Mesenchymal stem cell (in vitro differentiated cells and primary cell): Measurements from ENCODE around the gene TSEN54.

Source experiments
- DNase-seq: peaks from one replicate; pipeline ENCODE4 v3.0.0-alpha.2; 2013
- H2AFZ ChIP-seq: one replicate; pipeline ENCODE4 v1.6.1; 2013; ENCODE audit warnings: low read depth, mild to moderate bottlenecking, control low read depth, inconsistent platforms, low read length, moderate library complexity
- H2AK5ac ChIP-seq: 2 replicates; pipeline ENCODE4 v1.6.1; 2013; ENCODE audit warnings: low read length, moderate library complexity, mild to moderate bottlenecking, inconsistent platforms; ENCODE audit not compliant: severe bottlenecking
- H2BK120ac ChIP-seq: one replicate; pipeline ENCODE4 v1.6.1; 2013; ENCODE audit warnings: low read depth, mild to moderate bottlenecking, inconsistent platforms, low read length, moderate library complexity
- H2BK12ac ChIP-seq, 2 experiments: one replicate each; pipeline ENCODE4 v1.6.1; 2013; ENCODE audit warnings: inconsistent platforms in 2 of 2, low read length in 2 of 2, mild to moderate bottlenecking in 2 of 2, moderate library complexity in 2 of 2, control low read depth in 1 of 2
- H2BK15ac ChIP-seq: one replicate; pipeline ENCODE4 v1.6.1; 2013; ENCODE audit warnings: mild to moderate bottlenecking, low read depth, inconsistent platforms; ENCODE audit not compliant: poor library complexity, severe bottlenecking
- H2BK5ac ChIP-seq: 2 replicates; pipeline ENCODE4 v1.6.1; 2013; ENCODE audit warnings: low read depth, mild to moderate bottlenecking, low read length, control low read depth, inconsistent platforms; ENCODE audit not compliant: poor library complexity, severe bottlenecking
- H3K14ac ChIP-seq, 2 experiments: one replicate each; pipeline ENCODE4 v1.6.1; 2013; ENCODE audit warnings: inconsistent platforms in 2 of 2, low read length in 2 of 2, control low read depth in 1 of 2, mild to moderate bottlenecking in 1 of 2, moderate library complexity in 1 of 2
- H3K18ac ChIP-seq, 2 experiments: one replicate each; pipeline ENCODE4 v1.6.1; 2013; ENCODE audit warnings: inconsistent platforms in 2 of 2, low read length in 2 of 2, control low read depth in 1 of 2, low read depth in 1 of 2, mild to moderate bottlenecking in 1 of 2
- H3K23ac ChIP-seq, 2 experiments: one replicate each; pipeline ENCODE4 v1.6.1; 2013; ENCODE audit warnings: inconsistent platforms in 2 of 2, low read length in 2 of 2, mild to moderate bottlenecking in 2 of 2, moderate library complexity in 2 of 2, control low read depth in 1 of 2
- H3K27ac ChIP-seq: 2 replicates; pipeline ENCODE4 v1.5.1; 2013; ENCODE audit warnings: mild to moderate bottlenecking, moderate library complexity, low read length, control low read depth, inconsistent platforms; ENCODE audit not compliant: poor library complexity, severe bottlenecking
- H3K27me3 ChIP-seq, 2 experiments: 2 replicates each; pipeline versions ENCODE4 v1.6.1 to v1.7.0; 2013; ENCODE audit warnings: low read length in 2 of 2, mild to moderate bottlenecking in 2 of 2, moderate library complexity in 2 of 2, control low read depth in 1 of 2, inconsistent platforms in 1 of 2; ENCODE audit not compliant: control insufficient read depth in 1 of 2, insufficient read depth in 1 of 2
- H3K36me3 ChIP-seq, 2 experiments: 2 replicates each; pipeline versions ENCODE4 v1.6.1 to v1.7.0; 2013; ENCODE audit warnings: low read length in 2 of 2, control low read depth in 1 of 2, inconsistent platforms in 1 of 2, low read depth in 1 of 2, mild to moderate bottlenecking in 1 of 2; ENCODE audit not compliant: insufficient read depth in 2 of 2, control insufficient read depth in 1 of 2
- H3K4ac ChIP-seq, 2 experiments: one replicate each; pipeline ENCODE4 v1.6.1; 2013; ENCODE audit warnings: inconsistent platforms in 2 of 2, low read length in 2 of 2, mild to moderate bottlenecking in 2 of 2, moderate library complexity in 2 of 2, control low read depth in 1 of 2, low read depth in 1 of 2
- H3K4me1 ChIP-seq: 2 replicates; pipeline ENCODE4 v1.6.1; 2013; ENCODE audit warnings: low read depth, low read length, control low read depth; ENCODE audit not compliant: control insufficient read depth, insufficient read depth
- H3K4me2 ChIP-seq: 2 replicates; pipeline ENCODE4 v1.6.1; 2013; ENCODE audit warnings: low read length, mild to moderate bottlenecking, inconsistent platforms; ENCODE audit not compliant: poor library complexity, severe bottlenecking
- H3K4me3 ChIP-seq, 2 experiments: 2 replicates each; pipeline versions ENCODE4 v1.5.1 to v1.7.0; 2013; ENCODE audit warnings: low read length in 2 of 2, mild to moderate bottlenecking in 2 of 2, control low read depth in 1 of 2, low read depth in 1 of 2; ENCODE audit not compliant: insufficient read depth in 1 of 2
- H3K79me1 ChIP-seq: replicated peaks from 2 replicates; pipeline ENCODE4 v1.6.1; 2013; ENCODE audit warnings: mild to moderate bottlenecking, control low read depth, low read length, inconsistent platforms; ENCODE audit not compliant: poor library complexity, severe bottlenecking
- H3K9ac ChIP-seq: 2 replicates; pipeline ENCODE4 v1.7.0; 2013; ENCODE audit warnings: mild to moderate bottlenecking, low read length, moderate library complexity
- H3K9me3 ChIP-seq: 2 replicates; pipeline ENCODE4 v1.7.0; 2013; ENCODE audit warnings: mild to moderate bottlenecking, low read length; ENCODE audit not compliant: control insufficient read depth
- H4K8ac ChIP-seq: one replicate; pipeline ENCODE4 v1.6.1; 2013; ENCODE audit warnings: inconsistent platforms, mild to moderate bottlenecking, low read length, moderate library complexity
- H4K91ac ChIP-seq: one replicate; pipeline ENCODE4 v1.6.1; 2013; ENCODE audit warnings: mild to moderate bottlenecking, low read length, inconsistent platforms
- WGBS: methylation state at CpG from one replicate; pipeline ENCODE4 v1.1.7; 2013; ENCODE audit warnings: mixed read lengths; 5-methylcytosine and 5-hydroxymethylcytosine counted together

Gene TSEN54

DNA sequence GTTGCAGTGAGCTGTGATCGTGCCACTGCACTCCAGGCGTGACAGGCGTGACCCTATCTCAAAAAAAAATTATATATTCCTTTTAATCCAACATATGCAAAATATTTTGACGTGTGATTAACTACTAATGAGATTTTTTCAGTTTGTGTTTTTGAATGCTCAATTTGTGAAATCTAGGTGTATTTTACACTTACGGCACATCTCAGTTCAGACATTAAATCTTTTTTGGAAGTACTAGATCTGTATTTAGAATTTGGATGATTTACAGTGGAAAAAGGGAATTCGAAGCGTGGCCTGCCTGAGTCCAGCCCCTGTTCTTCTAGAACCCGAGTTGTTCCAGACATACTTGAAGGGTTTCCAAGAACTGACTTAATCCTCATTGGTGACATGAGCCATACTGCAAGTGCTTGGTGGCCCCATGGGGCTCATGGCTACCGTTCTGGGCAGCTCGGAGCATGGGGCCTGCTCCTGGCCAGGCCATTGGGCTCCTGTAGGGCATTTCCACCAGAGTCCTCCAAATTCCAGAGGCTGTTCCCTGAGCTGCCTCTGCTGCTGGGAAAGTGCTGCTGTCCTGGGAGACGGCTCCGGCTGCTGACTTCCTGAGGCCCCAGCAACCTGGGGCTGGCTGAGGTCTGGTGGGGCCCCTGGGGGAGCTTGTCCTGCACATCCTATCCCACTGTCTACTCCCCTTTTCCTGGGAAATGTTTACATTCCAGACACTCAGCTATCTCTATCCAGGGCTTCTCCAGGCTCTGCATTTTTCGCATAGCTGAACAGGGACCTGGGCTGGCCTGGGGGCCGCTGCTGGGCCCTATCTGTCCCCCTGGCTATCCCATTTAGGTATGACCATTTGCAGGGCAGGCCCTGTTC is 36.3 kb downstream of the TSEN54 start:
- peak; percentile 67 for DNase-seq
- Histone ChIP-seq H4K8ac (peak overlapping the region; percentile 87), H2BK120ac (peak overlapping the region; percentile 90), H3K14ac (no peak overlapping the region), H3K18ac (peak overlapping the region; percentile 69 to 73), H3K4me3 (no peak overlapping the region), H3K9ac (no peak overlapping the region), H2AFZ (no peak overlapping the region), H2BK5ac (no peak overlapping the region), H2BK12ac (peak overlapping the region; percentile 88 to 98), H2BK15ac (peak overlapping the region; percentile 30), H3K79me1 (no peaks in the 10 kb centered on the region), H3K4ac (peak overlapping the region; percentile 52 to 64), H3K9me3 (no peaks in the 10 kb centered on the region), H4K91ac (peak overlapping the region; percentile 94), H2AK5ac (peak overlapping the region; percentile 80), H3K27me3 (peaks cover 0 to 27% of the 10 kb centered on the region in 2 experiments), H3K4me2 (peak overlapping the region; percentile 19), H3K36me3 (no peaks in the 10 kb centered on the region), H3K4me1 (peaks cover 41% of the 10 kb centered on the region), H3K23ac (no peak overlapping the region), H3K27ac (peak overlapping the region; percentile 74)
- 10% methylated on average over 9 of the region's 14 CpGs for WGBS

DNA sequence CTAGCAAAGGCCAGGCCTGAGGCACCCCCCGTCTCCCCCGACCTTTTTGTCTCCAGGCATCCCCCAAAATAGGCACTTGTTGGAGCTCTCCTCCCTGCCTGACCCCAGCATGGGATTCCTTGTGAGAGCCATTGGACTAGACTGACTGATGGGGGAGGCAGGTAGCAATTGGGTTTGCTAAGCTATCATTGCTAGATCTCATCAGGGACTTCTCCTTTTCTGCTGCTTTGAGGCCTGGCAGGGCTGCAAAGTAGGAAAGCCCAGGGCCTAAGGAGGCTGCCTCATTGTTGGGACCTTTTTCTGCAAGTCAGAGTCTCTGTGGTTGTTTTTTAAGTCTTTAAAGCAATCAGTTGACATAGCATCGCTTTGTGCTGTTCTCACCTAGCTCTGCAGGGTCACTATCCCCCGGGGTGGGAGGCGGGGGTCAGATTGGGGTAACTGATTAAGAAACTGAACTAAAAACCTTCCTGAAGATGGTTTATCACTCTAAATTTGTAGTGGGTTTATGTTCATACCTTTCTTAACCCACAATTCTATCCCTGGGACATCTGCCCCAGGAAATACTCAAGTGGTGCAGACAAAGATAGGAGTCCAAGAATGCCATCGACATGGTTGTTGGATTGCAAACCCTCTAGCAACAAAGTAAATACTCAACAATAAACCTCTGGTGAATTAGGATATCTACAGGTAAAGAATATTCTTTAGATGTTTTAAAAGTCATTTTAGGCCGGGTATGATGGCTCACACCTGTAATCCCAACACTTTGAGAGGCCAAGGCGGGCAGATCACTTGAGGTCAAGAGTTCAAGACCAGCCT is 37.2 kb downstream of the TSEN54 start:
- WGBS, result 63% methylated on average over 5 of the region's 8 CpGs
- peak overlapping the region; percentile 87 for H4K8ac ChIP-seq

GRCh38 chr17:75555679-75556153 is 39.4 kb downstream of the TSEN54 start:
- H3K27ac ChIP-seq, result no peak overlapping the region
- H3K79me1 ChIP-seq, result no peaks in the 10 kb centered on the region
- no peak overlapping the region for H2AFZ ChIP-seq
- no peak overlapping the region for H3K9ac ChIP-seq
- H2BK120ac ChIP-seq, result no peak overlapping the region
- H4K8ac ChIP-seq, result no peak overlapping the region
- H2BK5ac ChIP-seq, result no peak overlapping the region
- peak overlapping the region; percentile 68 for H2BK15ac ChIP-seq
- DNase-seq, result no peak
- WGBS, result 93% methylated on average over 21 of the region's 21 CpGs
- no peaks in the 10 kb centered on the region for H3K9me3 ChIP-seq
- H3K36me3 ChIP-seq, result no peaks in the 10 kb centered on the region
- H3K4me1 ChIP-seq, result peaks cover 46% of the 10 kb centered on the region
- no peak overlapping the region for H3K4me2 ChIP-seq
- H2BK12ac ChIP-seq, result peak overlapping the region in 1 of 2 experiments; percentile 21
- peak overlapping the region; percentile 2 for H4K91ac ChIP-seq
- peaks cover 0 to 4% of the 10 kb centered on the region in 2 experiments for H3K27me3 ChIP-seq
- no peak overlapping the region for H3K23ac ChIP-seq
- H2AK5ac ChIP-seq, result peak overlapping the region; percentile 95
- H3K4ac ChIP-seq, result no peak overlapping the region
- no peak overlapping the region for H3K18ac ChIP-seq
- H3K4me3 ChIP-seq, result peak overlapping the region in 1 of 2 experiments; percentile 8
- peak overlapping the region in 1 of 2 experiments; percentile 74 for H3K14ac ChIP-seq

More for the DNA sequence above, 37.2 kb downstream of the TSEN54 start:
- Histone ChIP-seq H3K18ac (peak overlapping the region; percentile 58 to 69), H3K4ac (peak overlapping the region; percentile 52 to 59), H3K4me1 (peaks cover 49% of the 10 kb centered on the region), H3K27me3 (peaks cover 0 to 20% of the 10 kb centered on the region in 2 experiments), H3K9ac (no peak overlapping the region), H2AK5ac (peak overlapping the region; percentile 80), H2BK12ac (peak overlapping the region; percentile 88 to 98), H3K79me1 (no peaks in the 10 kb centered on the region), H2BK120ac (peak overlapping the region; percentile 90), H4K91ac (peak overlapping the region; percentile 94), H3K36me3 (no peaks in the 10 kb centered on the region), H3K27ac (peak overlapping the region; percentile 74), H3K23ac (no peak overlapping the region), H3K14ac (no peak overlapping the region), H3K4me3 (no peak overlapping the region), H3K4me2 (peak overlapping the region; percentile 19), H2BK5ac (no peak overlapping the region), H2AFZ (no peak overlapping the region), H2BK15ac (peak overlapping the region; percentile 70), H3K9me3 (no peaks in the 10 kb centered on the region)
- peak; percentile 35 for DNase-seq
